ENCODE measurements around the gene TRAF3IP1. TPM values are rescaled to one million over a fixed set of nuclear protein-coding genes. Genes with fewer than 3 reads are reported as not detected.

The TRAF3IP1 gene
- total and polyA plus RNA-seq, 4 donors, result 4.0 to 9.1 (median 4.6) TPM

DNA sequence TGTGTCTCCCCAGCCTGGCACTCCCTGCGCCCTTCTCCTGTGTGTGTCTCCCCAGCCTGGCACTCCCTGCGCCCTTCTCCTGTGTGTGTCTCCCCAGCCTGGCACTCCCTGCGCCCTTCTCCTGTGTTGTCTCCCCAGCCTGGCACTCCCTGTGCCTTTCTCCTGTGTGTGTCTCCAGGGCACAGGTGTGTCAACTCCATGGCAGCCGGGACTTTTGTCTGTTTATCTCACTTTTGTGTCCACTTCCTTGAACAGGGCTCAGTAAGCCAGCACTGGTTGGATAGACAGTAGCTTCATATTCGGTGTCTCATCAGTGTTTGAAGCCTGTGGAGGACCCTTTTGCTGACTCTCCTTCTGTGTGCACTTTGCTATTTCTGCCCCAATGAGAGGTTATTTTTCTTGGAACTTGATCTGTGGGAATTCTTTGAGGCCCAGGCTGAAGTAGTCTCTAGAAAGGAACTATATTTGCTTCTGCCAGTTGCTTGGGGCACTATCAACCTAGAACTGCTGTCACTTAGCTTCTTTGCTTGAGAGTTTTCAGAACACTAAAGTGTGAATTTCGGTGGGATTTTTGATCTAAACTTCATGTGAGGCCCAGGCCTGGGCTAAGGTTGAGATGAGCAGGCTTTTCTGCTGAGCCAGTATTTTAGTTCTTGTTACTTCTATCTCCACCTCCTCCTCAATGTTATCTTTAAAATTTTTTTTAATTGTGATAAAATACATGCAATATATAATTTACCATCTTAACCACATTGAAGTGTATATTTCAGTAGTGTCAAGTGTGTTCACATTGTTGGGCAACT is 98.1 kb downstream of the TRAF3IP1 start (continued):
- TF ChIP-seq, protein P1, sequence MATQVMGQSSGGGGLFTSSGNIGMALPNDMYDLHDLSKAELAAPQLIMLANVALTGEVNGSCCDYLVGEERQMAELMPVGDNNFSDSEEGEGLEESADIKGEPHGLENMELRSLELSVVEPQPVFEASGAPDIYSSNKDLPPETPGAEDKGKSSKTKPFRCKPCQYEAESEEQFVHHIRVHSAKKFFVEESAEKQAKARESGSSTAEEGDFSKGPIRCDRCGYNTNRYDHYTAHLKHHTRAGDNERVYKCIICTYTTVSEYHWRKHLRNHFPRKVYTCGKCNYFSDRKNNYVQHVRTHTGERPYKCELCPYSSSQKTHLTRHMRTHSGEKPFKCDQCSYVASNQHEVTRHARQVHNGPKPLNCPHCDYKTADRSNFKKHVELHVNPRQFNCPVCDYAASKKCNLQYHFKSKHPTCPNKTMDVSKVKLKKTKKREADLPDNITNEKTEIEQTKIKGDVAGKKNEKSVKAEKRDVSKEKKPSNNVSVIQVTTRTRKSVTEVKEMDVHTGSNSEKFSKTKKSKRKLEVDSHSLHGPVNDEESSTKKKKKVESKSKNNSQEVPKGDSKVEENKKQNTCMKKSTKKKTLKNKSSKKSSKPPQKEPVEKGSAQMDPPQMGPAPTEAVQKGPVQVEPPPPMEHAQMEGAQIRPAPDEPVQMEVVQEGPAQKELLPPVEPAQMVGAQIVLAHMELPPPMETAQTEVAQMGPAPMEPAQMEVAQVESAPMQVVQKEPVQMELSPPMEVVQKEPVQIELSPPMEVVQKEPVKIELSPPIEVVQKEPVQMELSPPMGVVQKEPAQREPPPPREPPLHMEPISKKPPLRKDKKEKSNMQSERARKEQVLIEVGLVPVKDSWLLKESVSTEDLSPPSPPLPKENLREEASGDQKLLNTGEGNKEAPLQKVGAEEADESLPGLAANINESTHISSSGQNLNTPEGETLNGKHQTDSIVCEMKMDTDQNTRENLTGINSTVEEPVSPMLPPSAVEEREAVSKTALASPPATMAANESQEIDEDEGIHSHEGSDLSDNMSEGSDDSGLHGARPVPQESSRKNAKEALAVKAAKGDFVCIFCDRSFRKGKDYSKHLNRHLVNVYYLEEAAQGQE (IDR thresholded peaks at IDR 0.05), result no peak

DNA sequence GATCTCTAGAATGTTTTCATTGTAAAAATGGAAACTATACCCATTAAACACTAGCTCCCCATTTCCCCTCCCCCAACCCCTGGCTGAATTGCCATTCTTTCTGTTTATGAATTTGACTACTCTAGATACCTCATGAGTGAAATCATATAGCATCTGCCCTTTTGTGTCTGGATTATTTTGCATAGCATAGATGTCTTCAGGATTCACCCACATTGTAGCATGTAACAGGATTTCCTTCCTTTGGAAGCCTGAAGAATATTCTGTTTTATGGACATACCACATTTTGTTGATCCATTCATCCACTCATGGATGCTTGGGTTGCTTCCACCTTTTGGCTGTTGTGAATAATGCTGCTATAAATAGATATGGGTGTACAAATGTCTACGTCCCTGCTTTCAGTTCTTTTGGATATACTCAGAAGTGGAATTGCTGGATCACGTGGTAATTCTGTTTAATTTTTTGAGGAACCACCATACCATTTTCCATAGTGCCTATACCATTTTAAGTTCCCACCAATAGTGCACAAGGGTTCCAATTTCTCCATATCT is 98.8 kb downstream of the TRAF3IP1 start:
- H3K9ac ChIP-seq (ENCODE audit: low read depth in 1 of 2, low read length in 2 of 2), result no peak overlapping the region
- no peak overlapping the region for H3K27ac ChIP-seq (ENCODE audit: low read depth in 1 of 2, low read length in 2 of 2)
- H3K27me3 ChIP-seq (ENCODE audit: control insufficient read depth in 4 of 4, insufficient read depth in 4 of 4, low read length in 3 of 4), result no peaks in the 10 kb centered on the region
- no peaks in the 10 kb centered on the region for H3K36me3 ChIP-seq (ENCODE audit: control insufficient read depth in 4 of 4, insufficient read depth in 3 of 4, low read depth in 1 of 4, low read length in 3 of 4)
- no peaks in the 10 kb centered on the region for H3K4me1 ChIP-seq (ENCODE audit: control insufficient read depth in 4 of 4, insufficient read depth in 4 of 4, low read length in 3 of 4)
- H3K9me3 ChIP-seq (ENCODE audit: control insufficient read depth in 4 of 4, low read length in 3 of 4), result peaks cover 0 to 11% (median 5%) of the 10 kb centered on the region in 4 donors
- no peak for DNase-seq (ENCODE audit: low spot score)
- TF ChIP-seq, protein P1 (IDR thresholded peaks at IDR 0.05), result no peak
- no peak for TF ChIP-seq RAD21 (IDR thresholded peaks at IDR 0.05)
- TF ChIP-seq, protein P2, sequence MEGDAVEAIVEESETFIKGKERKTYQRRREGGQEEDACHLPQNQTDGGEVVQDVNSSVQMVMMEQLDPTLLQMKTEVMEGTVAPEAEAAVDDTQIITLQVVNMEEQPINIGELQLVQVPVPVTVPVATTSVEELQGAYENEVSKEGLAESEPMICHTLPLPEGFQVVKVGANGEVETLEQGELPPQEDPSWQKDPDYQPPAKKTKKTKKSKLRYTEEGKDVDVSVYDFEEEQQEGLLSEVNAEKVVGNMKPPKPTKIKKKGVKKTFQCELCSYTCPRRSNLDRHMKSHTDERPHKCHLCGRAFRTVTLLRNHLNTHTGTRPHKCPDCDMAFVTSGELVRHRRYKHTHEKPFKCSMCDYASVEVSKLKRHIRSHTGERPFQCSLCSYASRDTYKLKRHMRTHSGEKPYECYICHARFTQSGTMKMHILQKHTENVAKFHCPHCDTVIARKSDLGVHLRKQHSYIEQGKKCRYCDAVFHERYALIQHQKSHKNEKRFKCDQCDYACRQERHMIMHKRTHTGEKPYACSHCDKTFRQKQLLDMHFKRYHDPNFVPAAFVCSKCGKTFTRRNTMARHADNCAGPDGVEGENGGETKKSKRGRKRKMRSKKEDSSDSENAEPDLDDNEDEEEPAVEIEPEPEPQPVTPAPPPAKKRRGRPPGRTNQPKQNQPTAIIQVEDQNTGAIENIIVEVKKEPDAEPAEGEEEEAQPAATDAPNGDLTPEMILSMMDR (IDR thresholded peaks at IDR 0.05; ENCODE audit: low read depth, low read length, missing input control), result no peak
- TF ChIP-seq, protein P3, sequence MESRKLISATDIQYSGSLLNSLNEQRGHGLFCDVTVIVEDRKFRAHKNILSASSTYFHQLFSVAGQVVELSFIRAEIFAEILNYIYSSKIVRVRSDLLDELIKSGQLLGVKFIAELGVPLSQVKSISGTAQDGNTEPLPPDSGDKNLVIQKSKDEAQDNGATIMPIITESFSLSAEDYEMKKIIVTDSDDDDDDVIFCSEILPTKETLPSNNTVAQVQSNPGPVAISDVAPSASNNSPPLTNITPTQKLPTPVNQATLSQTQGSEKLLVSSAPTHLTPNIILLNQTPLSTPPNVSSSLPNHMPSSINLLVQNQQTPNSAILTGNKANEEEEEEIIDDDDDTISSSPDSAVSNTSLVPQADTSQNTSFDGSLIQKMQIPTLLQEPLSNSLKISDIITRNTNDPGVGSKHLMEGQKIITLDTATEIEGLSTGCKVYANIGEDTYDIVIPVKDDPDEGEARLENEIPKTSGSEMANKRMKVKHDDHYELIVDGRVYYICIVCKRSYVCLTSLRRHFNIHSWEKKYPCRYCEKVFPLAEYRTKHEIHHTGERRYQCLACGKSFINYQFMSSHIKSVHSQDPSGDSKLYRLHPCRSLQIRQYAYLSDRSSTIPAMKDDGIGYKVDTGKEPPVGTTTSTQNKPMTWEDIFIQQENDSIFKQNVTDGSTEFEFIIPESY (IDR thresholded peaks at IDR 0.05), result no peak
- no peak for TF ChIP-seq HNF4G (IDR thresholded peaks at IDR 0.05)
- no peak for TF ChIP-seq EGR1 (IDR thresholded peaks at IDR 0.05; ENCODE audit: low read depth in 2 of 2)
- TF ChIP-seq, protein P4, sequence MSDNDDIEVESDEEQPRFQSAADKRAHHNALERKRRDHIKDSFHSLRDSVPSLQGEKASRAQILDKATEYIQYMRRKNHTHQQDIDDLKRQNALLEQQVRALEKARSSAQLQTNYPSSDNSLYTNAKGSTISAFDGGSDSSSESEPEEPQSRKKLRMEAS (IDR thresholded peaks at IDR 0.05), result no peak
- no peak for TF ChIP-seq TAF1 (conservative IDR thresholded peaks at IDR 0.05)
- TF ChIP-seq, protein P5, sequence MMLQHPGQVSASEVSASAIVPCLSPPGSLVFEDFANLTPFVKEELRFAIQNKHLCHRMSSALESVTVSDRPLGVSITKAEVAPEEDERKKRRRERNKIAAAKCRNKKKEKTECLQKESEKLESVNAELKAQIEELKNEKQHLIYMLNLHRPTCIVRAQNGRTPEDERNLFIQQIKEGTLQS (IDR thresholded peaks at IDR 0.05), result no peak
- TF ChIP-seq HNF4A (conservative IDR thresholded peaks at IDR 0.05), result no peak
- no peak for TF ChIP-seq NR2F2 (IDR thresholded peaks at IDR 0.05)
- no peak for TF ChIP-seq SP1 (IDR thresholded peaks at IDR 0.05)
- no peak for TF ChIP-seq GABPA (IDR thresholded peaks at IDR 0.05 in 1 of 2, conservative IDR thresholded peaks at IDR 0.05 in 1 of 2)
- no peak for TF ChIP-seq RXRA (IDR thresholded peaks at IDR 0.05)
- H3K4me3 ChIP-seq (ENCODE audit: low read depth in 1 of 3, low read length in 3 of 3), result no peak overlapping the region
- 92% methylated on average over 2 of the region's 2 CpGs for WGBS

Measured in liver (tissue), 9 donors.